PC-3 (cell line): ENCODE data around the gene TRABD2B. TPM values are rescaled to one million over a fixed set of nuclear protein-coding genes. Genes with fewer than 3 reads are reported as not detected.

Experiments used
- ATAC-seq: fragments of 200-7000 bp; cut with Tn5 transposase; 2 replicates; pipeline ENCODE4 v1.9.1; 2020; ENCODE audit warnings: mild to moderate bottlenecking, moderate library complexity
- BruUV-seq: library from RNA; stranded (reverse); fragments of 400-500 nt; replicated peaks from 2 replicates; lab custom pipeline; 2021; lab: Mats Ljungman, UMichigan
- CTCF ChIA-PET: fragments of 300-600 bp; sonication (Branson Sonifier 250); formaldehyde crosslinking; loops from one replicate; lab custom pipeline; 2022; ENCODE audit warnings: antibody characterized with exemption; lab: Charles Lee
- POLR2A ChIA-PET: fragments of 300-600 bp; sonication (Branson Sonifier 250); formaldehyde crosslinking; loops from one replicate; lab custom pipeline; 2022; ENCODE audit warnings: antibody characterized with exemption; ENCODE audit not compliant: unreplicated experiment; lab: Charles Lee
- DNase-seq: peaks from one replicate; pipeline ENCODE4 v3.0.0-alpha.2; 2015
- H2AFZ ChIP-seq: fragments of 300-600 bp; sonication (generic); 2 replicates; pipeline ENCODE4 v1.6.0; 2016; ENCODE audit warnings: antibody characterized with exemption, low read length
- H3F3A ChIP-seq: fragments of 300-600 bp; sonication (generic); one replicate; pipeline ENCODE4 v1.6.0; 2017; ENCODE audit warnings: antibody characterized with exemption, low read length, control low read depth, mild to moderate bottlenecking; ENCODE audit not compliant: unreplicated experiment
- H3K27ac ChIP-seq: fragments of 300-600 bp; sonication (generic); 2 replicates; pipeline ENCODE4 v1.5.1; 2016; ENCODE audit warnings: mild to moderate bottlenecking, low read length
- H3K27me3 ChIP-seq: fragments of 300-600 bp; sonication (generic); 2 replicates; pipeline ENCODE4 v1.6.1; 2016; ENCODE audit warnings: low read length, mixed read lengths
- H3K36me3 ChIP-seq: fragments of 300-600 bp; sonication (generic); 2 replicates; pipeline ENCODE4 v1.6.1; 2016; ENCODE audit warnings: low read depth, mixed run types, low read length, mixed read lengths
- H3K4me1 ChIP-seq: fragments of 300-600 bp; sonication (generic); 2 replicates; pipeline ENCODE4 v1.5.1; 2016; ENCODE audit warnings: low read length; ENCODE audit not compliant: insufficient read depth
- H3K4me2 ChIP-seq: fragments of 300-600 bp; sonication (generic); 2 replicates; pipeline ENCODE4 v1.6.0; 2016; ENCODE audit warnings: low read length
- H3K4me3 ChIP-seq: fragments of 300-600 bp; sonication (generic); 2 replicates; pipeline ENCODE4 v1.5.1; 2016; ENCODE audit warnings: mild to moderate bottlenecking, low read length, mixed read lengths
- H3K79me2 ChIP-seq: fragments of 300-600 bp; sonication (generic); 2 replicates; pipeline ENCODE4 v1.6.1; 2017; ENCODE audit warnings: low read length, mixed read lengths
- H3K9ac ChIP-seq: fragments of 300-600 bp; sonication (generic); 2 replicates; pipeline ENCODE4 v1.6.0; 2016; ENCODE audit warnings: mild to moderate bottlenecking, low read length
- H3K9me2 ChIP-seq: fragments of 300-600 bp; sonication (generic); replicated peaks from 2 replicates; pipeline ENCODE4 v1.6.1; 2016; ENCODE audit warnings: mixed run types, low read length, mixed read lengths
- H3K9me3 ChIP-seq: fragments of 300-600 bp; sonication (generic); 2 replicates; pipeline ENCODE4 v1.6.1; 2016; ENCODE audit warnings: low read length, mixed read lengths
- H4K20me1 ChIP-seq: fragments of 300-600 bp; sonication (generic); 2 replicates; pipeline ENCODE4 v1.6.1; 2016; ENCODE audit warnings: low read length, mixed read lengths
- EZH2 ChIP-seq: fragments of 300-600 bp; sonication (generic); IDR thresholded peaks from one replicate; pipeline ENCODE4 v1.6.1; 2017; ENCODE audit warnings: antibody characterized with exemption, mild to moderate bottlenecking, low read length; ENCODE audit not compliant: unreplicated experiment
- EZH2phosphoT487 ChIP-seq: fragments of 300-600 bp; sonication (generic); IDR thresholded peaks from 2 replicates; pipeline ENCODE4 v1.6.1; 2018; ENCODE audit warnings: mild to moderate bottlenecking, antibody characterized with exemption, low read length, borderline replicate concordance
- intact Hi-C: fragments of 100-400 bp; cut with micrococcal nuclease; formaldehyde crosslinking; loops from 2 replicates; pipeline ENCODE4 v1.9.0; 2023
- total RNA-seq: library from RNA; depleted of rRNA; stranded (reverse); fragments of >200 nt; gene quantifications from 2 replicates; pipeline ENCODE4 v1.2.3, GENCODE V29; 2014
- TF ChIP-seq, protein P1 (sequence below): fragments of 300-600 bp; sonication (generic); conservative IDR thresholded peaks from 2 replicates; pipeline ENCODE4 v1.5.1; 2017; ENCODE audit warnings: antibody characterized with exemption, low read depth, mild to moderate bottlenecking, low read length

TRABD2B gene
- total RNA-seq, 1 experiment from 2014 or later: 0.44 TPM

DNA sequence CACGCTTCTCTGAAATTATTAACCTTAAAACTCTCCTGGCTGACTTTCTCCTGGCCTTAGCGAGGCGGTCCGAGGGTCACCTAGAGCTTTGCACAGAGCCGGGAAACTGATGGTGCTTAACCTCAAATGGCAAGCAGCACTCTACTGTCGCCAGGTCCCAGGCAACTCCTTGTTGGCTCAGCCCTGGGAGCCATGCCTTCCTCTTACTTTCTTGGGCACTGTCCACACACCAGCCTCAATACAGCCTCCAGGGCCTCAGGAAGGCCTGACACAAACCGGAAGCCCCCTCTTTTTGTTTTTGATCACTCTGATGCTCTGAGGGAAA is 3.8 kb downstream of the TRABD2B start:
- H3K9ac ChIP-seq: no peak overlapping the region
- peaks cover 21% of the 10 kb centered on the region for H3K79me2 ChIP-seq
- H3K4me2 ChIP-seq: no peak overlapping the region
- no peak overlapping the region for H2AFZ ChIP-seq
- ATAC-seq (no peak), DNase-seq (no peak)
- H4K20me1 ChIP-seq: no peaks in the 10 kb centered on the region
- POLR2A ChIA-PET: no interaction called here
- H3K27me3 ChIP-seq: no peaks in the 10 kb centered on the region
- no peak overlapping the region for H3K27ac ChIP-seq
- intact Hi-C loops: loop anchor here (10.0 kb wide), 2 partner anchors 99 to 209 kb away; no protein-coding TSS in a partner anchor
- CTCF ChIA-PET: no interaction called here
- H3K4me1 ChIP-seq: peaks cover 25% of the 10 kb centered on the region
- TF ChIP-seq EZH2phosphoT487 (no peak), EZH2 (no peak)
- TF ChIP-seq, protein P1, sequence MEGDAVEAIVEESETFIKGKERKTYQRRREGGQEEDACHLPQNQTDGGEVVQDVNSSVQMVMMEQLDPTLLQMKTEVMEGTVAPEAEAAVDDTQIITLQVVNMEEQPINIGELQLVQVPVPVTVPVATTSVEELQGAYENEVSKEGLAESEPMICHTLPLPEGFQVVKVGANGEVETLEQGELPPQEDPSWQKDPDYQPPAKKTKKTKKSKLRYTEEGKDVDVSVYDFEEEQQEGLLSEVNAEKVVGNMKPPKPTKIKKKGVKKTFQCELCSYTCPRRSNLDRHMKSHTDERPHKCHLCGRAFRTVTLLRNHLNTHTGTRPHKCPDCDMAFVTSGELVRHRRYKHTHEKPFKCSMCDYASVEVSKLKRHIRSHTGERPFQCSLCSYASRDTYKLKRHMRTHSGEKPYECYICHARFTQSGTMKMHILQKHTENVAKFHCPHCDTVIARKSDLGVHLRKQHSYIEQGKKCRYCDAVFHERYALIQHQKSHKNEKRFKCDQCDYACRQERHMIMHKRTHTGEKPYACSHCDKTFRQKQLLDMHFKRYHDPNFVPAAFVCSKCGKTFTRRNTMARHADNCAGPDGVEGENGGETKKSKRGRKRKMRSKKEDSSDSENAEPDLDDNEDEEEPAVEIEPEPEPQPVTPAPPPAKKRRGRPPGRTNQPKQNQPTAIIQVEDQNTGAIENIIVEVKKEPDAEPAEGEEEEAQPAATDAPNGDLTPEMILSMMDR: no peak
- H3F3A ChIP-seq: no peaks in the 10 kb centered on the region
- H3K9me3 ChIP-seq: no peaks in the 10 kb centered on the region
- H3K9me2 ChIP-seq: no peaks in the 10 kb centered on the region
- no TSS peak for BruUV-seq
- no peak overlapping the region for H3K4me3 ChIP-seq
- no peaks in the 10 kb centered on the region; the same call in 1 of the 2 replicates for H3K36me3 ChIP-seq

DNA sequence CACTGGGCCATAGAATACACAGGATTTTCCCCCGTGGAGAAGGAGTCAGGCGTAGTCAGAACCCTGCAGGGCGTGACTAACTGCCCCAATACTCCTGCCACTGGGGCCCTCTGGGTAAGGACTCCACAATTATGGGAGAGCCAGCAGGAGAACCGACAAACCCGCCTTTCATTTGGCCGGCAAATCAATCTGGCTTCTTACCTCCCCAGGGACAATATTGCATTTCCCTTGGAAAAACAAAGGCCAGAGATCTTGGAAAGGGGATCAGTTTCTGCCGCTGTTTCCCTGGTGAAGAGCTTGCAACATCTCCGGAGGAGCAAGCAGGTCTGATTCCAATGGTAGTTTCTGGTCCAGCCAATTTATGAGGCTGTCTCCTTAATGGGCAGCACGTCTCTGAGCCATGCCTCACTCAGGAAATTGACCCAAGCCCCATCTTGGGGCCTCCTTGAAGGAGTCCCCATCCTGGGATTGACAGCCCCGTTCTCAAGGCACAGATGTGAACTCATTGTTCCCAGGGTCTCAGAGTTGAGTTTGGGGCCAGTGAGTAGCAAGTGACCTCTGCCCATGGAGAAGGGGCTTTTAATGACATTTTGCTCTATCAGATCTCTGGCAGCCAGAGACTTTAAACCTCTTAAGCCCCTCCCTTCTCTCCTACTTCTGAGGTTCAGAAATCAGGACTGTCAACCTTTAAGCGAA is 4.3 kb downstream of the TRABD2B start:
- CTCF ChIA-PET: no interaction called here
- Histone ChIP-seq H3K27ac (no peak overlapping the region), H3K4me2 (no peak overlapping the region), H3K4me1 (peaks cover 25% of the 10 kb centered on the region), H3K9me2 (no peaks in the 10 kb centered on the region), H4K20me1 (no peaks in the 10 kb centered on the region), H3K9ac (no peak overlapping the region), H3K36me3 (no peaks in the 10 kb centered on the region; the same call in 1 of the 2 replicates), H2AFZ (no peak overlapping the region), H3K79me2 (peaks cover 21% of the 10 kb centered on the region), H3K27me3 (no peaks in the 10 kb centered on the region), H3F3A (no peaks in the 10 kb centered on the region), H3K4me3 (no peak overlapping the region), H3K9me3 (no peaks in the 10 kb centered on the region)
- intact Hi-C loops: loop anchor here (10.0 kb wide), 2 partner anchors 98 to 208 kb away; no protein-coding TSS in a partner anchor
- TF ChIP-seq, protein P1: no peak
- TF ChIP-seq EZH2 (no peak), EZH2phosphoT487 (no peak)
- POLR2A ChIA-PET: no interaction called here
- no TSS peak for BruUV-seq
- ATAC-seq (no peak), DNase-seq (no peak)

DNA sequence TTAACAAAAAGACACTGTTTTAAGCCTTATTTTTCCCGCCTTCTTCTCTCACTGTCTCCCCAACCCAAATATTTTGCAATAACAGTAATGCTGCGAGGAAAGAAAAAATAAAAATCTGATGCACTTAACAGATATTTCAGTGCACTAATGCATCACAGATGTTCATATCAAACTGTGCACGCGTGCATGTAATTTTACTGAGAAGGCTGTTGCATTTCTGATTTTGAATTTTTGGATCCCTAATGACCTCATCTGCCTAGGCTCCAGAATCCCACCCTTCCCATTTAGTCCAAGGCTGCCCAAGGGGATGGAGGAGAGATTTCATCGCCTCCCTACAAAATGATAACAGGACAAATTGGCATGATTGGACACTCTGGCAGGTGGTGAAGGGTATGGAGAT is 5.5 kb downstream of the TRABD2B start:
- DNase-seq (no peak), ATAC-seq (no peak)
- no peaks in the 10 kb centered on the region; the same call in 1 of the 2 replicates for H3K36me3 ChIP-seq
- no peaks in the 10 kb centered on the region for H3K9me3 ChIP-seq
- H3K9ac ChIP-seq: no peak overlapping the region
- intact Hi-C loops: loop anchor here (10.0 kb wide), 2 partner anchors 97 to 207 kb away; no protein-coding TSS in a partner anchor
- H3K4me1 ChIP-seq: peaks cover 25% of the 10 kb centered on the region
- H3K27ac ChIP-seq: no peak overlapping the region
- no peaks in the 10 kb centered on the region for H3F3A ChIP-seq
- H3K4me3 ChIP-seq: no peak overlapping the region
- no peak overlapping the region for H3K4me2 ChIP-seq
- no peaks in the 10 kb centered on the region for H3K9me2 ChIP-seq
- H2AFZ ChIP-seq: no peak overlapping the region
- no TSS peak for BruUV-seq
- POLR2A ChIA-PET: no interaction called here
- H3K27me3 ChIP-seq: no peaks in the 10 kb centered on the region
- H4K20me1 ChIP-seq: no peaks in the 10 kb centered on the region
- CTCF ChIA-PET: no interaction called here
- TF ChIP-seq EZH2 (no peak), EZH2phosphoT487 (no peak)
- H3K79me2 ChIP-seq: peaks cover 21% of the 10 kb centered on the region
